HepG2 (cell line): ENCODE data around the gene CSRNP3.

ENCODE experiments used
- CBX2 ChIP-seq, 2 experiments: fragments of 200-600 bp in 1 of 2; sonication (generic); formaldehyde crosslinking in 1 of 2; IDR thresholded peaks; 2 replicates each; pipeline versions ENCODE4 v1.7.0 to v1.8.1; 2018 to 2022; ENCODE audit warnings: low read depth in 2 of 2, low read length in 1 of 2, mild to moderate bottlenecking in 1 of 2, missing genetic modification reagents in 1 of 2
- CTCF ChIP-seq: sonication (generic); formaldehyde crosslinking; IDR thresholded peaks from 2 replicates; pipeline ENCODE4 v1.5.0; 2020; ENCODE audit warnings: mild to moderate bottlenecking, missing genetic modification reagents, moderate library complexity
- KAT8 ChIP-seq: IDR thresholded peaks from 2 replicates; pipeline ENCODE4 v1.6.1; 2016; ENCODE audit warnings: missing genetic modification reagents, missing compliant biosample characterization
- POLR2A ChIP-seq, 2 experiments: IDR thresholded peaks; 2 replicates each; pipeline ENCODE4 v1.6.1; 2011; ENCODE audit warnings: low read depth in 2 of 2, low read length in 2 of 2, mild to moderate bottlenecking in 1 of 2, moderate library complexity in 1 of 2; ENCODE audit not compliant: insufficient read depth in 1 of 2
- RAD51 ChIP-seq: fragments of 450-650 bp; IDR thresholded peaks from 2 replicates; pipeline ENCODE4 v1.6.1; 2016; ENCODE audit warnings: borderline replicate concordance
- RFX5 ChIP-seq: IDR thresholded peaks from 2 replicates; pipeline ENCODE4 v1.6.1; 2011; ENCODE audit warnings: low read depth, low read length, improper control_type of control experiment
- SKI ChIP-seq: fragments of 450-650 bp; IDR thresholded peaks from one replicate; pipeline ENCODE4 v1.6.1; 2018; ENCODE audit warnings: mild to moderate bottlenecking; ENCODE audit not compliant: partially characterized antibody
- SNAPC5 ChIP-seq: sonication (generic); formaldehyde crosslinking; IDR thresholded peaks from 2 replicates; pipeline ENCODE4 v1.8.1; 2023; ENCODE audit warnings: mild to moderate bottlenecking, missing genetic modification reagents, borderline replicate concordance
- SRF ChIP-seq: IDR thresholded peaks from 2 replicates; pipeline ENCODE4 v1.6.1; 2011; ENCODE audit warnings: mild to moderate bottlenecking, low read depth, low read length, moderate library complexity
- ZBTB26 ChIP-seq: IDR thresholded peaks from 2 replicates; pipeline ENCODE4 v1.6.1; 2016; ENCODE audit warnings: missing compliant biosample characterization, missing genetic modification reagents, borderline replicate concordance
- ZNF138 ChIP-seq: sonication (generic); formaldehyde crosslinking; IDR thresholded peaks from 2 replicates; pipeline ENCODE4 v1.5.0; 2020; ENCODE audit warnings: mild to moderate bottlenecking, low read depth, missing genetic modification reagents
- ZNF274 ChIP-seq: sonication (generic); formaldehyde crosslinking; IDR thresholded peaks from 2 replicates; pipeline ENCODE4 v1.5.1; 2020; ENCODE audit warnings: mild to moderate bottlenecking, missing genetic modification reagents
- ZSCAN21 ChIP-seq: sonication (generic); formaldehyde crosslinking; IDR thresholded peaks from 2 replicates; pipeline ENCODE4 v1.8.0; 2022; ENCODE audit warnings: mild to moderate bottlenecking, missing genetic modification reagents, moderate library complexity, borderline replicate concordance
- TF ChIP-seq, protein P1 (sequence below): sonication (generic); formaldehyde crosslinking; IDR thresholded peaks from 2 replicates; pipeline ENCODE4 v1.4.0; 2020; ENCODE audit warnings: low read depth, mild to moderate bottlenecking, missing genetic modification reagents

- TF ChIP-seq, protein P1, sequence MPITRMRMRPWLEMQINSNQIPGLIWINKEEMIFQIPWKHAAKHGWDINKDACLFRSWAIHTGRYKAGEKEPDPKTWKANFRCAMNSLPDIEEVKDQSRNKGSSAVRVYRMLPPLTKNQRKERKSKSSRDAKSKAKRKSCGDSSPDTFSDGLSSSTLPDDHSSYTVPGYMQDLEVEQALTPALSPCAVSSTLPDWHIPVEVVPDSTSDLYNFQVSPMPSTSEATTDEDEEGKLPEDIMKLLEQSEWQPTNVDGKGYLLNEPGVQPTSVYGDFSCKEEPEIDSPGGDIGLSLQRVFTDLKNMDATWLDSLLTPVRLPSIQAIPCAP (CRISPR knock-in tag) = no peak
- TF ChIP-seq CTCF = no peak
- no peak for TF ChIP-seq ZBTB26 (CRISPR knock-in tag)
- TF ChIP-seq POLR2A (IDR thresholded peaks at IDR 0.05; ENCODE audit: insufficient read depth in 1 of 2, low read depth in 2 of 2, low read length in 2 of 2) = no peak
- TF ChIP-seq KAT8 (CRISPR knock-in tag) = no peak
- TF ChIP-seq ZNF138 (CRISPR knock-in tag) = no peak
- TF ChIP-seq CBX2 (IDR thresholded peaks at IDR 0.05; ENCODE audit: low read depth, low read length) = no peak
- TF ChIP-seq CBX2 (CRISPR knock-in tag; IDR thresholded peaks at IDR 0.05; ENCODE audit: low read depth) = no peak
- TF ChIP-seq SRF = no peak
- TF ChIP-seq SNAPC5 (CRISPR knock-in tag) = no peak
- TF ChIP-seq SKI = no peak
- TF ChIP-seq ZSCAN21 = no peak
- no peak for TF ChIP-seq ZNF274
- no peak for TF ChIP-seq RFX5
- TF ChIP-seq RAD51 = no peak
Measured at GRCh38 chr2:165701147-165701546, 231.6 kb downstream of the CSRNP3 start.
